GM23248 (cell line): ENCODE measurements around the gene TIMM10.
"Not testable (repeated sequence)": the region's sequence is repeated elsewhere in the genome, so short reads cannot be mapped to it uniquely, and the experiment has no call there.

ENCODE experiments used
- EZH2 ChIP-seq: fragments of 200-600 bp; sonication (generic); IDR thresholded peaks from 2 replicates; pipeline ENCODE4 v1.6.1; 2018; ENCODE audit warnings: antibody characterized with exemption, mild to moderate bottlenecking; ENCODE audit not compliant: insufficient read depth, poor library complexity, severe bottlenecking
- EZH2phosphoT487 ChIP-seq: fragments of 200-600 bp; sonication (generic); IDR thresholded peaks from 2 replicates; pipeline ENCODE4 v1.6.1; 2018; ENCODE audit warnings: antibody characterized with exemption, moderate library complexity, mild to moderate bottlenecking, low read depth; ENCODE audit not compliant: insufficient read depth

DNA sequence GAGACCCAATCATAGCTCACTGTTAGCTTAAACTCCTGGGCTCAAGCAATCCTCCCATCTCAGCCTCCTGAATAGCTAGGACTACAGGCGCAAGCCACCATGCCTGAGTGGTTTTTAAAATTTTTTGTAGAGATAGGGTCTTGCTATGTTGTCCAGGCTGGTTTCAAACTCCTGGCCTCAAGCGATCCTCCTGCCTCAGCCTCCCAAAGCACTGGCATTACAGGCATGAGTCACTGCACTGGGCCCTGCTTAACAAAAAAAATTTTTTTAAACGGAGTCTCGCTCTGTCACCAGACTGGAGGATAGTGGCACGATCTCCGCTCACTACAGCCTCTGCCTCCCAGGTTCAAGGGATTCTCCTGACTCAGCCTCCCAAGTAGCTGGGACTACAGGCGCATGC lies 3.9 kb upstream of the TIMM10 start:
- not testable (repeated sequence) for TF ChIP-seq EZH2, EZH2phosphoT487
